8988T (cell line): ENCODE results near the gene STX11.

Experiments
- DNase-seq: peaks from one replicate; pipeline ENCODE4 v3.0.0; 2011

The STX11 gene

DNA sequence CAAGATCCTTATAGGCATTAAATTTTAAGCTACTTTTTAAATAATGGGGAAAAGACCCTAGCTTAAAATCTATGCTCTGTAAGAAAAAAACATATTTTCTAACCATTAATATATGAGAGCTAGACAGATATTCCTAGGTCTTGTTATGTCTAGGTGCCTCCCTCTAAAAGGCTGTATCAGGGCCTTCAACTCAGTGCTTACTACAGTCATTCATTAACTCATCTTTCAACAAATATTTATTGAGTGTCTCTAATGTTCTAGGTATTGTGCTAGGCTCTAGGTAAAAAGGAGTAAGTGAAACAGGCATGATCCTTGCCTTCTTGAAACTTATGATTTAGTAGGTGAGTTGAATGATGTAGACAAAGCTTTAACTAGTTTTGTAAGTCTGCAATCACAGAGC lies 6.4 kb upstream of the STX11 start:
- no peak for DNase-seq

GRCh38 chr6:144144996-144145395 lies 5.3 kb upstream of the STX11 start:
- DNase-seq: no peak

DNA sequence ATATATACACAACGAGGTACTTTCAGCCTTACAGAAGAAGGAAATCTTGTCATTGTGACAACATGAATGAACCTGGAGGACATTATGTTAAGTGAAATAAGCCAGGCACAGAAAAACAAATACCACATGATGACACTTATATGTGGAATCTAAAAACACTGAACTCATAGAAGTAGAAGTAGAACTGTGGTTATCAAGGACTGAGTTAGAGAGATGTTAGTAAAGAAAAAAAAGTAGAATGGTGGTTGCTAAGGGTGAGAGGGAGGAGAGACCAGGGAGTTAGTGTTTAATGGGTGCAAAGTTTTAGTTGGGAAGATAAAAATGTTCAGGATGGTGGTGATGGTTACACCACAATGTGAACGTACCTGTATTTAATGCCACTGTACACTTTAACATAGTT lies 4.8 kb upstream of the STX11 start:
- DNase-seq: no peak

DNA sequence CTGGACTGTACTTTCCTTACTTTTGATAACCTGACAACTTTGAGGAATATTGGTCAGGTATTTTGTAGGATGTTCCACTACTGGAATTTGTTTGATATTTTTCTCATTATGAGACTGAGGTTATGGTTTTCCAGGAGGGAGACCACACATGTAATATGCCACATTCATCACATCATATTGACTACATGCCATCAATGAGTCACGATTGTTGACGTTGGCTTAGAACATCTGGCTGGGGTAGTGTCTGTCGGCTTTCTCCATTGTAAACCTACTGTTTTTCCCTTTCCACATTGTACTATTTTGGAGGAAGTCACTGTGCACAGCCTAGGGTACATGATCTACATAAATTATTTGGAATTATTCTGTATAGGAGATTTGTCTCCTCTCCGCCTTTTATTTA lies 1.4 kb upstream of the STX11 start:
- DNase-seq: no peak

GRCh38 chr6:144149558-144149893 lies 791 bp upstream of the STX11 start:
- DNase-seq: no peak

DNA sequence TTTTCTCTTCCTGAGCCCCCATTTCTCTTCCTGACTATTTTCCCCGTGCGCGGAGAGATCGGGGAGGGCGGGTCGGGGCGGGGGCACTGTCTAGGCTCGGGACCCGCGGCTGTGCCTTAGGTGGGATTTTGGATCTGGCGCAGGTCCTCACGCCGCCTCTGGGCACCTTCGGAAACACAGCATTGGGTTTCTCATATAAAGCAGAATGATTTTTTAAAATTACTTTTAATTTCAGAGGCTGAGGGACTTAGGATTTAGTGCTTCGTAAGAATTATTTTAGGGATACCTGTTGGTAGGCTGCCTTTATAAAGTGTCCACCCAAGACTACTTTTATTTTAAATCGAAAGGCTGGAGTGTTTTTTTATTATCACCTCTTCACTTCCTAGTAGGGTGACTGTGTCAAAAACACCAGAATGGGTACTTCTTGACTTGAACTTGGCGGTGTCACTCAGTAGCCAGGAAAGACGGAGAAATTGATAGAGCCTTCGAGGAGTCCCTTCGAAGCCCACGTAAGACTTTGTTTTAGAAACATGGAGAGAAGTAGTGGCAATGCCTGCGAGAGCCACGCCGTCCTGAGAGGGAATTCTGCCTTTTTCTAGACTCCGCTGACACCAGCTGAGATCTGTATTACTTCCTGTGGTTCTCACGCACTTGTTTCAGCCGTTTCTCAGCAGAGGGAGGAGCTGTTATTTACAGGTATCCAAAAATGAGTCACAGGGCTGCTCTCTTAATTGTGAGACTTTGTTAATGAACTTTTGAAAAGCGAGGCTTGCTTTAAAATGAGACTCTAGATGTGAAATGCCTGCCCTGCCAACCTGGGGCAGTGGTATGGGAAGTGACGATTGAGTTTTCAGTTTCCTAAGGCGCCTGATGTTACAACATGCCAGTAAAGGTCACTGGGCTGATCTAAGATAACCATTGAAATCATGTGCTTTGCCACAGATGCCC lies 667 bp downstream of the STX11 start:
- peak; percentile 21 for DNase-seq

GRCh38 chr6:144152334-144152900 lies 2.1 kb downstream of the STX11 start:
- DNase-seq: no peak

GRCh38 chr6:144153260-144153659 lies 2.9 kb downstream of the STX11 start:
- DNase-seq: no peak

DNA sequence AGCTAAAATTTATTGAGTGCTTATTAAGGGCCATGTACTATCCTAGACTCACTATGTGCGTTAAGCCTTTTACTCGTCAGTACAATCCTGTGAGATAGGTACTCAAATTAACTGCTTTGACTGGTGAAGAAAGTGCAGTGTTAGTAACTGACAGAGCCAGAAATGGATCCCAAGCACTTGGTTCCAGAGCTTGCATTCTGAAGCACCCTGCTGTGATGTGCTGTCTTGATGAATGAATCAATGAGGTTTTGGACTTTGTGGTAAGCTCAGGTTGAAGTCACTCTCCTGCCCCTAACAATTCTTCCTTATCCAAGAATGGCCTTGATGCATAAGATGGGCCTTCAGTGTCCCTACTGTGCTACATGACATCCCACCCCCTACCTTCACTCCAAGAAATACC lies 3.7 kb downstream of the STX11 start:
- DNase-seq: no peak

GRCh38 chr6:144155529-144155928 lies 5.2 kb downstream of the STX11 start:
- DNase-seq: no peak

DNA sequence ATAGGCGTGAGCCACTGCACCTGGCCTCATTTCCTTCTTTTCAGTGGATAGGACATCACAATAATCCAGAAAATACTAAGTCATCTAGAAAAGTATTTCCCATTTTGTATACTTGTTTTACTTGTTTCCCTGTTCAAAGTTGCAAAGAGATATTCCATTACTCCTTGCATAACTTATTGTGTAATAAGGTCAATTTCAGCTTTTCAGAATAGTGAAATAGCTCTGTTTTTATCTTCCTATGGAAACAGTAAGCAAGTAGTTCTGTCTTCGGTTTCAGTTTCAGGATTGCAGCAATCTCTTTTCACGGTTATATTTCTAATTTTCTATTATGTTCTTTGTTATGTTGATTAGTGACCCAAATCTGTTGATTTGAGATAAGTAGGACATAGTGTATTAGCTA lies 6.0 kb downstream of the STX11 start:
- no peak for DNase-seq

DNA sequence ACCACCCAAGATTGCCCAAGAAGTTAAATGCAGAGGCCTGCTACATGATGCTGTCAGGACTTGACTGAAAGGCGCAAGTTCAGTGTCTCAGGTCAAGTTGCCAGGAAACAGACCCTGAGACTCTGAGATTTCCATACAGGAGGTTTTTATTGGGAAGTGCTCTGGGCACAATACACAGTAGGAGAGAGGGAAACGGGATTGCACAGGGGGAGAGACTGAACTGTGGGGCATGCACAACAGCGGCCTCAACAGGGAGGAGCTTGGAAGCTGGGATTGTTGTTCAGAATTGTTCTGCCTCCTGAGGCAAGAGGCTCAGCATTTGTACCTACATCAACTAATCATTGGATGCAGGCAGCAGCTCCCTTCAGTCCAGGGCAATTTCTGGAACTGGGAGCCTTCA lies 6.7 kb downstream of the STX11 start:
- no peak for DNase-seq

- DNase-seq: peak; percentile 32
Measured at GRCh38 chr6:144158133-144158532, 7.8 kb downstream of the STX11 start.

DNA sequence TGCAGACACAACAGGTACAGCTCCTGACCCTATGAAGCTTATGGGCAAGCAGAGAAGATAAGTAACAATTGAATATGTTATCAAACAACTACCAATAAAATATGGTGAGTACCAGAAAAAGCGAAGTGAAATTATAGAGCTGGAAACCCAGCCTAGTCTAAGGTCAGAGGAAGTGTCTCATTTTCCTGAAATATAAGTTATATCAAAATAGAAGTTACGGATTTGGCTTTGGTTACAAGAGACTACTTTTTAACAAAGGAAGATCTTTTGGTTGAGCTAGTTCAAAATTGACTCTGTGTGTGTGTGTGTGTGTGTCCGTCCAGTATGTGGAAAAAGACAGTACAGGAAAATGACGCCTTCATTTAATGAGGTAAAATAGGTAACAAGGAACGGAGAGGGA lies 8.9 kb downstream of the STX11 start:
- no peak for DNase-seq

GRCh38 chr6:144159742-144160141 lies 9.4 kb downstream of the STX11 start:
- DNase-seq: no peak

DNA sequence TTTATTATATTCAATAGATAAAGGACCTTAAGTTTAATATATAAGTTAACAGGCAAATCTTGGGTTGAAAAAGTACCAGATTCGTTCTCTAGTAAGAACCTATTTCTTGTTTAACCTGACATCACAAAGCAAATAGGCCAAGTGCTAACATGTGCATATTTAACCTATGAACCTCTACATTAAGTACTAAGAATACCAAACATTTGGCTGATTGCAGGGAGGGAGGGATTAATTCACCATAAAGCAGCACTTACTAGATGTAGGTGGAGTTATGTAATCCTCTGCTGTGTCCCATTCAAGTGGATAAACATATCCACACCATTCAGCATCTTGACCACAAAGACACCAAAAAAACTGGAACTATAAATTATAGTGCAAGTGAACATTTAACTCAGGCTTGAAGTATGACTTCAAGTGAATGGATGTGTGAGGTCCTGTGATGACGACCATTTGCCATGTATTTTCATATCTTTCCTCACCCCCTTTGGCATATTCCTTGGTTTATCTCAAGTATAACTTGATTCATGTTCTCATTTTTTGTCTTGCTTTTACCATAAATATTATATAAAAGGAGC lies 10.2 kb downstream of the STX11 start:
- no peak for DNase-seq

- DNase-seq: no peak
Measured at GRCh38 chr6:144161975-144162374, 11.7 kb downstream of the STX11 start.

DNA sequence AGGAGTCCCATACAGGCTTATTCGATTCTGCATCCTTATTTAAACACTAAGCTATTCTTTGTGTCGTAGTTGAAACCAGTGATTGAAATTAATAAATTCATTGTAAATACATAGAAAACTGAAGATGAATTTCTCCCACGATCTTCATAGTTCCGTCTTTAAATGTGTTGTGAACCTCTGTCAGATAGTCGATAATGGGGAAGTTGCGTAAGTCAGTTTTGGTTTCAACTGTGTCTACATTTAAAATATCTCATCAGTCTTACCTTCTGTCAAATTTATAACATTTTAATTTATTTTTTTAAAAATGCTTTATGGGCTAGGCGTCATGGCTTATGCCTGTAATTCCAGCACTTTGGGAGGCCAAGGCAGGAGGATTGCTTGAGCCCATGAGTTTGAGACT lies 12.7 kb downstream of the STX11 start:
- no peak for DNase-seq

GRCh38 chr6:144165784-144166183 lies 15.5 kb downstream of the STX11 start:
- DNase-seq: no peak

DNA sequence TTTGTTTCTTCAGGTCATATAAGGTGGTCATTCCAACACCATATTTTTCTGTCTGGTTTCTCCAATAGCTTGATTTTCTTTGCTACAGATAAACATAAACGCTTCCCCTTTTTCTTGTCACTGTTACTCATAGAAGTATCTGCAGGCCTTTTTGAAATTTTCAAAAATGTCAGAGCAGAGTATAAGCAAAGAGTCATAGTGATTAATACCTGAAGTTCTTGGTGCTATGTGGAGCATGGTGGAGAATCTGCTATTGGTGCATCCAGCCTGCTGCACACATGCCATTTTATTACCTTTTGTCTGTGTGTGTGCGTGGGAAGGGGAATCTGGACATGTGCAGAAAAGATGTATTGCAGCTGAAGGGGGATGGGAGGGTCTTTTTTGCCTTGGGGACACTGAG lies 19.7 kb downstream of the STX11 start:
- no peak for DNase-seq

- DNase-seq: no peak
Measured at GRCh38 chr6:144171406-144171805, 21.1 kb downstream of the STX11 start.

DNA sequence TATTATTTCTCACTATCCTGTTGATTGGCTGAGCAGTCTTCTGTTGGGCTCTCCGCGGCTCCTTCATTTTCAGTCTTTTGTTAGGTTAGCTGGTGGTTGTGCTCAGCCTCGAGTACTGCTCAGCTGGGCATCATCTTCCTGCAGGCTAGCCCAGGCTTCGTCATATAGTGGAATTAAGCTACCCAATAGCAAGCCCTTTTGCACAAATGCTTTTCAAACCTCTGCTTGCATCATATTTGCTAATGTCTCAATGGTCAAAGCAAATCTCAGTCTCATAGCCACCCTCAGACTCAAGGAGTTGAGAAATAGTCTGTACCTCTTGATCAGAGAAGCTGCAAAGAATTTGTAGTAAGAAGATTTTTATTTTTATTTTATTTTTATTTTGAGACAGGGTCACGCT lies 23.7 kb downstream of the STX11 start:
- no peak for DNase-seq

DNA sequence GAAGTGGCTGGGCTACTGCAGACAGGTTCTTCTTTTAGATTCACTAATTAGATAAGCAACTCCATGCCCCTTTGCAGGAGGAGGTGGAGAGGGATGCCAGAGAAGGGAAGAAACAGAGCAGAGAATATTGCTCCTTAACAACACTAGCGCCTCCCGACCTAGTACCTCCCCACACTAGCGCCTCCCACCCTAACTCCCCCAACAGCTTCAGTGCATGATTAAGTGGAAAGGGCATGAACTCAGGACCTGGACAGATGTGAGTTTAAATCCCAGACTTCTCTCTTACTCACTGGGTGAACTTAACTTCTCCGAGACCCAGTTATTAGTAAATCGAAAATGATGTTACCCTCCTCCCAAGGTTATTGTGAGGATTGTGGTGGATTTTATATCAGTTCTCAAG lies 25.7 kb downstream of the STX11 start:
- no peak for DNase-seq

GRCh38 chr6:144177726-144178125 lies 27.4 kb downstream of the STX11 start:
- DNase-seq: no peak

- no peak for DNase-seq
Measured at GRCh38 chr6:144178323-144178722, 28.0 kb downstream of the STX11 start.
